ENCODE data around the gene FNDC11. TPM values are rescaled to one million over a fixed set of nuclear protein-coding genes. Genes with fewer than 3 reads are reported as not detected.

Gene FNDC11
- total and polyA plus RNA-seq, 2 donors: 1.1 to 1.2 TPM

GRCh38 chr20:63589261-63590217 is 35.6 kb downstream of the FNDC11 start:
- WGBS: 97% methylated on average over 38 of the region's 38 CpGs

GRCh38 chr20:63590218-63591146 is 36.5 kb downstream of the FNDC11 start:
- Histone ChIP-seq H3K27ac (ENCODE audit: low read depth in 1 of 2, low read length in 1 of 2) (no peak overlapping the region), H3K4me3 (ENCODE audit: low read length in 2 of 2) (no peak overlapping the region), H3K4me1 (ENCODE audit: control insufficient read depth in 2 of 2, insufficient read depth in 2 of 2, low read length in 2 of 2) (peaks cover 8 to 29% of the 10 kb centered on the region in 2 donors), H3K27me3 (ENCODE audit: control insufficient read depth in 2 of 2, insufficient read depth in 1 of 2, low read length in 1 of 2) (no peaks in the 10 kb centered on the region), H3K36me3 (ENCODE audit: control insufficient read depth in 2 of 2, insufficient read depth in 2 of 2, low read length in 1 of 2) (peaks cover 73 to 79% of the 10 kb centered on the region in 2 donors), H3K9me3 (ENCODE audit: control insufficient read depth in 2 of 2, insufficient read depth in 1 of 2, low read length in 1 of 2) (peaks cover 0 to 1% of the 10 kb centered on the region in 2 donors)
- WGBS: 97% methylated on average over 52 of the region's 52 CpGs
- no peak for DNase-seq (ENCODE audit: low read depth in 6 of 9, low spot score in 9 of 9)

More at GRCh38 chr20:63589261-63590217, 35.6 kb downstream of the FNDC11 start:
- DNase-seq (ENCODE audit: low read depth in 6 of 9, low spot score in 9 of 9): no peak
- no peaks in the 10 kb centered on the region for H3K27me3 ChIP-seq (ENCODE audit: control insufficient read depth in 2 of 2, insufficient read depth in 1 of 2, low read length in 1 of 2)
- H3K4me3 ChIP-seq (ENCODE audit: low read length in 2 of 2): no peak overlapping the region
- H3K9me3 ChIP-seq (ENCODE audit: control insufficient read depth in 2 of 2, insufficient read depth in 1 of 2, low read length in 1 of 2): peaks cover 0 to 1% of the 10 kb centered on the region in 2 donors
- no peak overlapping the region for H3K27ac ChIP-seq (ENCODE audit: low read depth in 1 of 2, low read length in 1 of 2)
- peaks cover 69% of the 10 kb centered on the region in 2 donors for H3K36me3 ChIP-seq (ENCODE audit: control insufficient read depth in 2 of 2, insufficient read depth in 2 of 2, low read length in 1 of 2)
- peaks cover 8 to 29% of the 10 kb centered on the region in 2 donors for H3K4me1 ChIP-seq (ENCODE audit: control insufficient read depth in 2 of 2, insufficient read depth in 2 of 2, low read length in 2 of 2)

GRCh38 chr20:63591147-63591533 is 37.2 kb downstream of the FNDC11 start:
- Histone ChIP-seq H3K9me3 (ENCODE audit: control insufficient read depth in 2 of 2, insufficient read depth in 1 of 2, low read length in 1 of 2) (peaks cover 0 to 1% of the 10 kb centered on the region in 2 donors), H3K4me1 (ENCODE audit: control insufficient read depth in 2 of 2, insufficient read depth in 2 of 2, low read length in 2 of 2) (peaks cover 8 to 29% of the 10 kb centered on the region in 2 donors), H3K27ac (ENCODE audit: low read depth in 1 of 2, low read length in 1 of 2) (no peak overlapping the region), H3K4me3 (ENCODE audit: low read length in 2 of 2) (no peak overlapping the region), H3K27me3 (ENCODE audit: control insufficient read depth in 2 of 2, insufficient read depth in 1 of 2, low read length in 1 of 2) (no peaks in the 10 kb centered on the region), H3K36me3 (ENCODE audit: control insufficient read depth in 2 of 2, insufficient read depth in 2 of 2, low read length in 1 of 2) (peaks cover 80 to 85% of the 10 kb centered on the region in 2 donors)
- no peak for DNase-seq (ENCODE audit: low read depth in 6 of 9, low spot score in 9 of 9)
- 98% methylated on average over 4 of the region's 4 CpGs for WGBS

GRCh38 chr20:63591786-63592355 is 37.9 kb downstream of the FNDC11 start:
- DNase-seq (ENCODE audit: low read depth in 6 of 9, low spot score in 9 of 9): no peak
- Histone ChIP-seq H3K36me3 (ENCODE audit: control insufficient read depth in 2 of 2, insufficient read depth in 2 of 2, low read length in 1 of 2) (peaks cover 84 to 90% of the 10 kb centered on the region in 2 donors), H3K27me3 (ENCODE audit: control insufficient read depth in 2 of 2, insufficient read depth in 1 of 2, low read length in 1 of 2) (no peaks in the 10 kb centered on the region), H3K4me1 (ENCODE audit: control insufficient read depth in 2 of 2, insufficient read depth in 2 of 2, low read length in 2 of 2) (peaks cover 8 to 29% of the 10 kb centered on the region in 2 donors), H3K4me3 (ENCODE audit: low read length in 2 of 2) (no peak overlapping the region), H3K9me3 (ENCODE audit: control insufficient read depth in 2 of 2, insufficient read depth in 1 of 2, low read length in 1 of 2) (peaks cover 0 to 1% of the 10 kb centered on the region in 2 donors), H3K27ac (ENCODE audit: low read depth in 1 of 2, low read length in 1 of 2) (no peak overlapping the region)
- WGBS: 98% methylated on average over 28 of the region's 28 CpGs

- Histone ChIP-seq H3K4me3 (ENCODE audit: low read length in 2 of 2) (no peak overlapping the region), H3K36me3 (ENCODE audit: control insufficient read depth in 2 of 2, insufficient read depth in 2 of 2, low read length in 1 of 2) (peaks cover 79 to 90% of the 10 kb centered on the region in 2 donors), H3K9me3 (ENCODE audit: control insufficient read depth in 2 of 2, insufficient read depth in 1 of 2, low read length in 1 of 2) (peaks cover 0 to 1% of the 10 kb centered on the region in 2 donors), H3K27ac (ENCODE audit: low read depth in 1 of 2, low read length in 1 of 2) (no peak overlapping the region), H3K4me1 (ENCODE audit: control insufficient read depth in 2 of 2, insufficient read depth in 2 of 2, low read length in 2 of 2) (peaks cover 10 to 30% of the 10 kb centered on the region in 2 donors), H3K27me3 (ENCODE audit: control insufficient read depth in 2 of 2, insufficient read depth in 1 of 2, low read length in 1 of 2) (no peaks in the 10 kb centered on the region)
- no peak for DNase-seq (ENCODE audit: low read depth in 6 of 9, low spot score in 9 of 9)
- WGBS: 97% methylated on average over 13 of the region's 13 CpGs
Measured at GRCh38 chr20:63592661-63593060, 38.7 kb downstream of the FNDC11 start.

- WGBS: 97% methylated on average over 10 of the region's 10 CpGs
- Histone ChIP-seq H3K36me3 (ENCODE audit: control insufficient read depth in 2 of 2, insufficient read depth in 2 of 2, low read length in 1 of 2) (peaks cover 82 to 95% of the 10 kb centered on the region in 2 donors), H3K27me3 (ENCODE audit: control insufficient read depth in 2 of 2, insufficient read depth in 1 of 2, low read length in 1 of 2) (no peaks in the 10 kb centered on the region), H3K27ac (ENCODE audit: low read depth in 1 of 2, low read length in 1 of 2) (no peak overlapping the region), H3K9me3 (ENCODE audit: control insufficient read depth in 2 of 2, insufficient read depth in 1 of 2, low read length in 1 of 2) (peaks cover 0 to 1% of the 10 kb centered on the region in 2 donors), H3K4me1 (ENCODE audit: control insufficient read depth in 2 of 2, insufficient read depth in 2 of 2, low read length in 2 of 2) (peaks cover 11 to 29% of the 10 kb centered on the region in 2 donors), H3K4me3 (ENCODE audit: low read length in 2 of 2) (no peak overlapping the region)
- no peak for DNase-seq (ENCODE audit: low read depth in 6 of 9, low spot score in 9 of 9)
Measured at GRCh38 chr20:63594043-63594561, 40.1 kb downstream of the FNDC11 start.

GRCh38 chr20:63595416-63596127 is 41.6 kb downstream of the FNDC11 start:
- no peak for DNase-seq (ENCODE audit: low read depth in 6 of 9, low spot score in 9 of 9)
- Histone ChIP-seq H3K36me3 (ENCODE audit: control insufficient read depth in 2 of 2, insufficient read depth in 2 of 2, low read length in 1 of 2) (peaks cover 77 to 96% of the 10 kb centered on the region in 2 donors), H3K27me3 (ENCODE audit: control insufficient read depth in 2 of 2, insufficient read depth in 1 of 2, low read length in 1 of 2) (no peaks in the 10 kb centered on the region), H3K9me3 (ENCODE audit: control insufficient read depth in 2 of 2, insufficient read depth in 1 of 2, low read length in 1 of 2) (peaks cover 0 to 1% of the 10 kb centered on the region in 2 donors), H3K4me1 (ENCODE audit: control insufficient read depth in 2 of 2, insufficient read depth in 2 of 2, low read length in 2 of 2) (peaks cover 11 to 23% of the 10 kb centered on the region in 2 donors), H3K27ac (ENCODE audit: low read depth in 1 of 2, low read length in 1 of 2) (no peak overlapping the region), H3K4me3 (ENCODE audit: low read length in 2 of 2) (no peak overlapping the region)
- 97% methylated on average over 30 of the region's 30 CpGs for WGBS

- H3K4me1 ChIP-seq (ENCODE audit: control insufficient read depth in 2 of 2, insufficient read depth in 2 of 2, low read length in 2 of 2): peaks cover 11 to 23% of the 10 kb centered on the region in 2 donors
- no peak overlapping the region for H3K4me3 ChIP-seq (ENCODE audit: low read length in 2 of 2)
- 97% methylated on average over 6 of the region's 6 CpGs for WGBS
- DNase-seq (ENCODE audit: low read depth in 6 of 9, low spot score in 9 of 9): no peak
- no peaks in the 10 kb centered on the region for H3K27me3 ChIP-seq (ENCODE audit: control insufficient read depth in 2 of 2, insufficient read depth in 1 of 2, low read length in 1 of 2)
- peaks cover 0 to 1% of the 10 kb centered on the region in 2 donors for H3K9me3 ChIP-seq (ENCODE audit: control insufficient read depth in 2 of 2, insufficient read depth in 1 of 2, low read length in 1 of 2)
- no peak overlapping the region for H3K27ac ChIP-seq (ENCODE audit: low read depth in 1 of 2, low read length in 1 of 2)
- peaks cover 79 to 93% of the 10 kb centered on the region in 2 donors for H3K36me3 ChIP-seq (ENCODE audit: control insufficient read depth in 2 of 2, insufficient read depth in 2 of 2, low read length in 1 of 2)
Measured at GRCh38 chr20:63596423-63596822, 42.5 kb downstream of the FNDC11 start.
